B cell (primary cell): ENCODE measurements around the gene CTNNBL1.

ENCODE experiments used
- EZH2 ChIP-seq: IDR thresholded peaks from 2 replicates; pipeline ENCODE4 v1.6.1; 2012; ENCODE audit warnings: borderline replicate concordance, low read depth, mild to moderate bottlenecking, moderate library complexity, low read length; ENCODE audit not compliant: insufficient read depth, poor library complexity, severe bottlenecking
- TF ChIP-seq, protein P1 (sequence below): fragments of 200-600 bp; IDR thresholded peaks from one replicate; pipeline ENCODE4 v1.8.0; 2022; ENCODE audit warnings: antibody characterized with exemption, mild to moderate bottlenecking

DNA sequence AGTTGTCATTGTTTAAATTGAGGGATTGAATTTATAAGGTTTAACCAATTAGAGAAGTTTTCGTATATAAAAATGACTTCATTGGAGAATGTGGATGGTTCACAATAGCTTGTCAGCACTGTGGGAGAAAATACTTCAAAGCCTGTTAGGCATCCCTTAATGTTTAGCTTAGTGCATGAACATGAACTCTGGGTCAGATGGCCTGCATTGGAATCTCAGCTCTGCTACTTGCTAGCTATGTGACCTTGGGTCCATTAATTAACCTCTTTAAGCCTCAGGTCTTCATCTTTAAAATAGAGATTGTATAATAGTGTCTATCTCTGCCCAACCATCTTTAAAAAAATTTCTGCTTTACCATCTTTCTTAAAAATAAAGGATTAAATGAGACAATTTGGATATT, 11.1 kb downstream of the CTNNBL1 start:
- TF ChIP-seq, protein P1, sequence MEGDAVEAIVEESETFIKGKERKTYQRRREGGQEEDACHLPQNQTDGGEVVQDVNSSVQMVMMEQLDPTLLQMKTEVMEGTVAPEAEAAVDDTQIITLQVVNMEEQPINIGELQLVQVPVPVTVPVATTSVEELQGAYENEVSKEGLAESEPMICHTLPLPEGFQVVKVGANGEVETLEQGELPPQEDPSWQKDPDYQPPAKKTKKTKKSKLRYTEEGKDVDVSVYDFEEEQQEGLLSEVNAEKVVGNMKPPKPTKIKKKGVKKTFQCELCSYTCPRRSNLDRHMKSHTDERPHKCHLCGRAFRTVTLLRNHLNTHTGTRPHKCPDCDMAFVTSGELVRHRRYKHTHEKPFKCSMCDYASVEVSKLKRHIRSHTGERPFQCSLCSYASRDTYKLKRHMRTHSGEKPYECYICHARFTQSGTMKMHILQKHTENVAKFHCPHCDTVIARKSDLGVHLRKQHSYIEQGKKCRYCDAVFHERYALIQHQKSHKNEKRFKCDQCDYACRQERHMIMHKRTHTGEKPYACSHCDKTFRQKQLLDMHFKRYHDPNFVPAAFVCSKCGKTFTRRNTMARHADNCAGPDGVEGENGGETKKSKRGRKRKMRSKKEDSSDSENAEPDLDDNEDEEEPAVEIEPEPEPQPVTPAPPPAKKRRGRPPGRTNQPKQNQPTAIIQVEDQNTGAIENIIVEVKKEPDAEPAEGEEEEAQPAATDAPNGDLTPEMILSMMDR, result no peak
- TF ChIP-seq EZH2, result no peak
